CD4-positive, alpha-beta T cell treated with Interleukin-1 beta for 1 hour (primary cell): ENCODE measurements around the gene MAB21L2.

ENCODE experiments used
- DNase-seq, 2 donors: peaks; one replicate each; pipeline ENCODE4 v3.0.0-alpha.2; 2020 to 2022

The MAB21L2 gene

GRCh38 chr4:150577796-150578195, 4.2 kb upstream of the MAB21L2 start:
- DNase-seq = no peak

- no peak for DNase-seq
These were observed 3.0 kb upstream of the MAB21L2 start for GRCh38 chr4:150578745-150579501.

GRCh38 chr4:150579551-150580234, 2.3 kb upstream of the MAB21L2 start:
- DNase-seq = no peak

- DNase-seq = no peak
These were observed 1.6 kb upstream of the MAB21L2 start for GRCh38 chr4:150580306-150580705.

- no peak for DNase-seq
These were observed 820 bp upstream of the MAB21L2 start for GRCh38 chr4:150581056-150581605.

GRCh38 chr4:150581641-150582051, 305 bp upstream of the MAB21L2 start:
- DNase-seq = no peak

- no peak for DNase-seq
These were observed 929 bp downstream of the MAB21L2 start for GRCh38 chr4:150582873-150583286.

GRCh38 chr4:150583287-150584110, 1.5 kb downstream of the MAB21L2 start:
- no peak for DNase-seq

GRCh38 chr4:150584111-150584915, 2.4 kb downstream of the MAB21L2 start:
- no peak for DNase-seq

GRCh38 chr4:150585611-150586010, 3.7 kb downstream of the MAB21L2 start:
- DNase-seq = no peak

GRCh38 chr4:150586162-150586810, 4.3 kb downstream of the MAB21L2 start:
- DNase-seq = no peak

GRCh38 chr4:150588316-150588715, 6.4 kb downstream of the MAB21L2 start:
- no peak for DNase-seq

- DNase-seq = no peak
These were observed 7.2 kb downstream of the MAB21L2 start for GRCh38 chr4:150589157-150589556.

GRCh38 chr4:150590631-150591030, 8.7 kb downstream of the MAB21L2 start:
- no peak for DNase-seq

- DNase-seq = no peak
These were observed 9.5 kb downstream of the MAB21L2 start for GRCh38 chr4:150591406-150591805.

GRCh38 chr4:150591904-150592303, 10.0 kb downstream of the MAB21L2 start:
- DNase-seq = no peak

GRCh38 chr4:150593996-150594395, 12.0 kb downstream of the MAB21L2 start:
- DNase-seq = no peak

- no peak for DNase-seq
These were observed 17.0 kb downstream of the MAB21L2 start for GRCh38 chr4:150598909-150599308.

- no peak for DNase-seq
These were observed 17.6 kb downstream of the MAB21L2 start for GRCh38 chr4:150599547-150599946.

- DNase-seq = no peak
These were observed 19.0 kb downstream of the MAB21L2 start for GRCh38 chr4:150600812-150601445.

GRCh38 chr4:150609131-150609530, 27.2 kb downstream of the MAB21L2 start:
- no peak for DNase-seq
